Nephron (organoid): ENCODE results near the gene NRCAM.

Experiments
- H3K27ac Mint-ChIP-seq, 3 experiments: 2 replicates each; pipeline ENCODE4 v1.8.0; 2020; ENCODE audit warnings: mixed read lengths in 3 of 3, mild to moderate bottlenecking in 2 of 3, moderate library complexity in 1 of 3
- H3K27me3 Mint-ChIP-seq: 2 replicates; pipeline ENCODE4 v1.8.0; 2021; ENCODE audit warnings: low read depth, mild to moderate bottlenecking, moderate library complexity, mixed read lengths
- H3K36me3 Mint-ChIP-seq: 2 replicates; pipeline ENCODE4 v1.8.0; 2020; ENCODE audit warnings: low read depth, mixed read lengths
- H3K4me1 Mint-ChIP-seq: 2 replicates; pipeline ENCODE4 v1.8.0; 2020; ENCODE audit warnings: mixed read lengths
- H3K4me3 Mint-ChIP-seq, 3 experiments: 2 replicates each; pipeline ENCODE4 v1.8.0; 2020; ENCODE audit warnings: mild to moderate bottlenecking in 3 of 3, mixed read lengths in 3 of 3, moderate library complexity in 2 of 3
- H3K9me3 Mint-ChIP-seq: 2 replicates; pipeline ENCODE4 v1.8.0; 2020; ENCODE audit warnings: mixed read lengths
- TF ChIP-seq, protein P1 (sequence below), 3 experiments: fragments of 200-600 bp; sonication (generic); IDR thresholded peaks; one replicate each; pipeline ENCODE4 v1.5.0; 2021; ENCODE audit warnings: antibody characterized with exemption in 3 of 3; ENCODE audit not compliant: unreplicated experiment in 3 of 3

NRCAM gene

DNA sequence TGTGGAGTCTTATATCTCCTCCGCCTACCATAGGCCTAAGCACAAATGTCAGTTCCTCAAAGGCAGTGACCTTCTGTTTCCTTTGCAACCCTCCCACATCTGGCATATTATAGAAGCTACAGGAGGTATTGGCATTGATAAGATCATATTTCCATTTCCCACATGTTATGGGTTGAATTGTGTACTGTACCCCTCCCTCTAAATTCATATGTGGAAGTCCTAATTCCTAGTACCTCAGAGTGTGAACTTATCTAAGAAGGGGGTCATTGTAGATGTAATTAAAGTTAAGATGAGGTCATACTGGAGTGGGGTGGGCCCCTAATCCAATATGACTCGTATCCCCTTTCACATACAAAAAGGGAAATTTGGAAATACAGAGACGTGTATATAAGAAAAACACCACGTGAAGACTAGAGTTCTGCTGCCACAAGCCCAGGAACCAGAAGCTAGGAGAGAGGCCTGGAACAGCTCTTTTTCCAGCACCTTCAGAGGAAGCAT, 320.0 kb downstream of the NRCAM start:
- H3K27ac Mint-ChIP-seq: no peak overlapping the region
- peaks cover 3% of the 10 kb centered on the region for H3K4me1 Mint-ChIP-seq
- H3K4me3 Mint-ChIP-seq: no peak overlapping the region
- no peaks in the 10 kb centered on the region for H3K36me3 Mint-ChIP-seq
- peaks cover 6% of the 10 kb centered on the region for H3K27me3 Mint-ChIP-seq
- no peaks in the 10 kb centered on the region for H3K9me3 Mint-ChIP-seq
- TF ChIP-seq, protein P1, sequence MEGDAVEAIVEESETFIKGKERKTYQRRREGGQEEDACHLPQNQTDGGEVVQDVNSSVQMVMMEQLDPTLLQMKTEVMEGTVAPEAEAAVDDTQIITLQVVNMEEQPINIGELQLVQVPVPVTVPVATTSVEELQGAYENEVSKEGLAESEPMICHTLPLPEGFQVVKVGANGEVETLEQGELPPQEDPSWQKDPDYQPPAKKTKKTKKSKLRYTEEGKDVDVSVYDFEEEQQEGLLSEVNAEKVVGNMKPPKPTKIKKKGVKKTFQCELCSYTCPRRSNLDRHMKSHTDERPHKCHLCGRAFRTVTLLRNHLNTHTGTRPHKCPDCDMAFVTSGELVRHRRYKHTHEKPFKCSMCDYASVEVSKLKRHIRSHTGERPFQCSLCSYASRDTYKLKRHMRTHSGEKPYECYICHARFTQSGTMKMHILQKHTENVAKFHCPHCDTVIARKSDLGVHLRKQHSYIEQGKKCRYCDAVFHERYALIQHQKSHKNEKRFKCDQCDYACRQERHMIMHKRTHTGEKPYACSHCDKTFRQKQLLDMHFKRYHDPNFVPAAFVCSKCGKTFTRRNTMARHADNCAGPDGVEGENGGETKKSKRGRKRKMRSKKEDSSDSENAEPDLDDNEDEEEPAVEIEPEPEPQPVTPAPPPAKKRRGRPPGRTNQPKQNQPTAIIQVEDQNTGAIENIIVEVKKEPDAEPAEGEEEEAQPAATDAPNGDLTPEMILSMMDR (IDR thresholded peaks at IDR 0.05; ENCODE audit: unreplicated experiment in 3 of 3): no peak

DNA sequence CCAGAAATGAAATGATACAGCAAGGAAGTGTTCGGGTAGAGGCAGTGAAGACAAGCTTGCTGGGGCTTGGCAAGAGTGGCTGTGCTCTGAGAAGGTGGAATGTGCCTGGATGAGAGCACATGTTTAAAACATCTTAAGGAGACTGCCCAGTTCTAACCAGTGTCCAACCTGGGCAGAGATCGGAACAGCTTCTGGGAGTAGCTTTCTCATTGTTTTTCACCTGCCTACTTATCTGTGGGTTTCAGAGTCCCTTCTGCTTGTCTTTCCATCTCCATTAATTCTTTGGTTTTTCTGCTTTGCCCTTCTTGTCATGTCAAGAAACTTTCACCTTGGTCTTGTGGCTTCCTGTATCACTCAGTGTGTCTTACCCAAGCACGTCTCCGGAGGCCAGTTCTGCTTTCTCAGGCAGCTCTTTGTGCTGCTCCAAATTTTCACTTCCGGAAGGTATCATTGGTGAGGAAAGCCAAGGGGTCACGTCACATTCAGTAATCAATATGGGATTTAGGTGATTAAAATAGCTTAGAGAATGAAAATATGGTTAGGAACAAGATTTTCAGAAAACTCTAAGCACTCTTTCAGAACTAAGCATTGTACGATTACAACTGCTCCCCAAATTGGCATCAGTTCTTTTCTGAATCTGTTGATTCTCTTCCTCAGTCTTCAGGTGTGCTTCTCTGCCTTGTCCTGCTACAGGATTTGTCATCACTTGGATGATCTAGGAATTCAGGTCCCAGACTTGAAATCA, 320.6 kb downstream of the NRCAM start:
- Mint-ChIP-seq H3K27ac (no peak overlapping the region), H3K27me3 (peaks cover 6% of the 10 kb centered on the region), H3K4me1 (peaks cover 3% of the 10 kb centered on the region), H3K4me3 (no peak overlapping the region), H3K9me3 (no peaks in the 10 kb centered on the region), H3K36me3 (no peaks in the 10 kb centered on the region)
- TF ChIP-seq, protein P1 (IDR thresholded peaks at IDR 0.05; ENCODE audit: unreplicated experiment in 3 of 3): no peak

DNA sequence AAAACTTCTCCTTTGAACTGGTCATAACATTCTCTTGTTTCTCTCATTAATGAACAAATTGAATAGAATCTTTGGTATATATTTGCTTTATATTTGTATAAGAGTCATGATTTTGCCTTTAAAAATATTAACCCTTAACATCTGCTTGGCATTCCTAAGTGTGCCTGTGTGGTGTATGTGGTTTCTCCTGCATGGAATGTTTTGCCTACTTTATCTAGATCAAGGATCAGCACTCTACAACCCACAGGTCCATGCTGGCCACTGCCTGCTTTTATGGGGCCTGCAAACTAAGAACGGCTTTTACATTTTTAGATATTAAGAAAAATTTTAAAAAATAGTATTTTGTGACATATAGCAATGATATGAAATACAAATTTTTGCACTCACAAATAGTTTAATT, 321.8 kb downstream of the NRCAM start:
- H3K36me3 Mint-ChIP-seq: no peaks in the 10 kb centered on the region
- peaks cover 3% of the 10 kb centered on the region for H3K27me3 Mint-ChIP-seq
- TF ChIP-seq, protein P1 (IDR thresholded peaks at IDR 0.05; ENCODE audit: unreplicated experiment in 3 of 3): no peak
- H3K9me3 Mint-ChIP-seq: no peaks in the 10 kb centered on the region
- H3K27ac Mint-ChIP-seq: no peak overlapping the region
- H3K4me1 Mint-ChIP-seq: peaks cover 3% of the 10 kb centered on the region
- H3K4me3 Mint-ChIP-seq: no peak overlapping the region

DNA sequence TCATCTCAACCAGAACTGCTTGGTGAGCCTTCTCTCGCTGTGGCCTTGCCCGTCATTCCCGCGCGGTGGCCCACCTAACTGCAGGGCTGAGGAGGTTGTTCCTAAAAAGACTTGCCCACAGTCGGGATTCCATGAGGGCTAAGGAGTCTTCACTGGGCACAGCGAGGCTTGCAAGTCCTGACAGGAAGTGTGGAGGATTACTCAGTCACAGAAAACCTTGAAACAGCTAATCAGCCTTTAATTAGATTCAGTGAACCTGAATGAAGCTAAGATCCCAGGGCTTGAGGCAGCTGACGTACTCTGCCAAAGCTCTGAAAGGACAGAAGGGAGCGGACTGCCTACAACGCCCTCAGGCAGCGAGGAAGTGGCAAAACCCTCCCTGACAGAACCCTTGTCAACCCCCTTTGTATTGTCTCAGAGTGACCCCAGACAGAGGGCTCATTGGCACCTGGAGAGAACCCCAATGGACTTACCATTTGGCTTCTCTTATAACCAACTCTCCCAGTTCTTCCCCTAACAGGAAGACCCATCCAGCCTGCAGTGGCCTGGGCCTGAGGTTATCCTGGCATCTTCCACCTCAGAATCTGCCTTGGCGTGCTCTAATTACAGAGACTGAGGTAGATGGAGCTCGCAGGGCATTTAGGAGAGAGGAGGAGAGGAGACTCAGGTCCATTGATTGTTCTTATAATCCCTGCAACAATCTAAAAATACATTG, 323.5 kb downstream of the NRCAM start:
- no peaks in the 10 kb centered on the region for H3K9me3 Mint-ChIP-seq
- H3K27ac Mint-ChIP-seq: peak overlapping the region; percentile 38 to 80 (median 61)
- H3K4me1 Mint-ChIP-seq: peaks cover 3% of the 10 kb centered on the region
- H3K36me3 Mint-ChIP-seq: no peaks in the 10 kb centered on the region
- peak overlapping the region in 1 of 3 experiments; percentile 35 for H3K4me3 Mint-ChIP-seq
- TF ChIP-seq, protein P1 (IDR thresholded peaks at IDR 0.05; ENCODE audit: unreplicated experiment in 3 of 3): no peak
- H3K27me3 Mint-ChIP-seq: peaks cover 3% of the 10 kb centered on the region

DNA sequence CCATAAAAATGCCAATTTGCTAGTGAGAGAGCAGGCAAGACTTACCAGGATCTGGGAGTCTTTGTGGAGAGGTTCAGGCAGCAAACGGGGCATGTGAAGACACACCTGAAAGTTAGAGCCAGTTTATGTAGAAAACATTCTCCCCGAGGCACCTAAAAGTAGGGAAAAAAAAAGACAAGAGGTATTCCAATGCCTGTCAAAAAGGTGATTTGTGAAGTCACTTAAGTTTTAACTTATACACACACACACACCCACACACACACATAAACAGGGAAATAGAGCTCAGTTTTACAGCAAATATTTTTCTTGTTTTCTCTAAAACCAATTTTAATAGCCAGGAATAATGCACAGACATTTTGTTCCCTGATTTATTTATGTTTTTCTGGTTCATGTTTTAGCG, 326.0 kb downstream of the NRCAM start, which contains the start of gene LAMB4:
LAMB4 (minus strand) TSS at position 101 of the 400 bp plus-strand sequence. CDS start 7,197 bp downstream, outside the sequence.
- TF ChIP-seq, protein P1 (IDR thresholded peaks at IDR 0.05; ENCODE audit: unreplicated experiment in 3 of 3): no peak
- no peak within 1 kb of the TSS for H3K27ac Mint-ChIP-seq
- peaks cover 3% of the 10 kb centered on the region for H3K4me1 Mint-ChIP-seq
- no peaks in the 10 kb centered on the region for H3K36me3 Mint-ChIP-seq
- H3K4me3 Mint-ChIP-seq: no peak within 1 kb of the TSS
- no peaks in the 10 kb centered on the region for H3K9me3 Mint-ChIP-seq
- H3K27me3 Mint-ChIP-seq: peaks cover 3% of the 10 kb centered on the region
